GM23338 (cell line): ENCODE measurements around the gene TPMT.

Experiments used
- CREB1 ChIP-seq: fragments of 250-450 bp; sonication (Bioruptor Pico); IDR thresholded peaks from 2 replicates; pipeline ENCODE4 v1.5.0; 2020; ENCODE audit warnings: low read depth, mild to moderate bottlenecking, moderate library complexity
- CTCF ChIP-seq, 2 experiments: fragments of 200-600 bp in 1 of 2; sonication (generic) in 1 of 2; conservative IDR thresholded peaks; 2 replicates each; pipeline versions ENCODE4 v1.5.1 to v1.6.1; 2016 to 2017; ENCODE audit warnings: antibody characterized with exemption in 2 of 2, low read depth in 2 of 2, mild to moderate bottlenecking in 2 of 2, moderate library complexity in 1 of 2
- ETS1 ChIP-seq: IDR thresholded peaks from 2 replicates; pipeline ENCODE4 v1.6.1; 2016; ENCODE audit warnings: antibody characterized with exemption
- EZH2 ChIP-seq: fragments of 200-600 bp; sonication (generic); IDR thresholded peaks from one replicate; pipeline ENCODE4 v1.8.0; 2017; ENCODE audit warnings: antibody characterized with exemption, mild to moderate bottlenecking, low read depth; ENCODE audit not compliant: unreplicated experiment
- EZH2phosphoT487 ChIP-seq: fragments of 200-600 bp; sonication (generic); IDR thresholded peaks from one replicate; pipeline ENCODE4 v1.8.1; 2018; ENCODE audit warnings: antibody characterized with exemption; ENCODE audit not compliant: unreplicated experiment
- JUNB ChIP-seq: IDR thresholded peaks from one replicate; pipeline ENCODE4 v1.6.1; 2016; ENCODE audit warnings: antibody characterized with exemption; ENCODE audit not compliant: unreplicated experiment
- POLR2AphosphoS5 ChIP-seq: IDR thresholded peaks from 2 replicates; pipeline ENCODE4 v1.6.1; 2016; ENCODE audit warnings: antibody characterized with exemption, low read depth
- REST ChIP-seq: IDR thresholded peaks from one replicate; pipeline ENCODE4 v1.6.1; 2018; ENCODE audit warnings: antibody characterized with exemption; ENCODE audit not compliant: unreplicated experiment
- ZNF114 ChIP-seq: fragments of 250-450 bp; sonication (Bioruptor Pico); IDR thresholded peaks from 2 replicates; pipeline ENCODE4 v1.5.0; 2020; ENCODE audit warnings: mild to moderate bottlenecking, moderate library complexity
- ZNF331 ChIP-seq: fragments of 250-450 bp; sonication (Bioruptor Pico); IDR thresholded peaks from 2 replicates; pipeline ENCODE4 v1.5.0; 2020; ENCODE audit warnings: low read depth, mild to moderate bottlenecking, moderate library complexity

- TF ChIP-seq REST (no peak), CTCF (conservative IDR thresholded peaks at IDR 0.05; ENCODE audit: low read depth in 2 of 2) (no peak), EZH2phosphoT487 (no peak), POLR2AphosphoS5 (no peak), CREB1 (CRISPR knock-in tag) (no peak), ZNF114 (CRISPR knock-in tag) (no peak), ZNF331 (no peak), EZH2 (no peak), JUNB (no peak), ETS1 (no peak)
Measured at GRCh38 chr6:18178960-18179615, 24.2 kb upstream of the TPMT start.
